Neuronal stem cell (in vitro differentiated cells): ENCODE results near the gene TAOK1.

Experiments
- DNase-seq: peaks from one replicate; pipeline ENCODE4 v3.0.0-alpha.2; 2013; ENCODE audit warnings: low spot score
- H2AFZ ChIP-seq: one replicate; pipeline ENCODE4 v1.6.1; 2013; ENCODE audit warnings: mild to moderate bottlenecking, low read length, inconsistent platforms
- H2AK5ac ChIP-seq: 2 replicates; pipeline ENCODE4 v1.6.1; 2013; ENCODE audit warnings: low read depth, mild to moderate bottlenecking, inconsistent platforms, low read length, moderate library complexity, mixed read lengths
- H2BK120ac ChIP-seq: 2 replicates; pipeline ENCODE4 v1.6.1; 2013; ENCODE audit warnings: low read depth, mild to moderate bottlenecking, inconsistent platforms, low read length, moderate library complexity, mixed read lengths
- H2BK12ac ChIP-seq: one replicate; pipeline ENCODE4 v1.6.1; 2013; ENCODE audit warnings: low read length, inconsistent platforms
- H2BK15ac ChIP-seq: 2 replicates; pipeline ENCODE4 v1.6.1; 2013; ENCODE audit warnings: mild to moderate bottlenecking, low read length, inconsistent platforms, mixed read lengths
- H2BK5ac ChIP-seq: one replicate; pipeline ENCODE4 v1.6.1; 2013; ENCODE audit warnings: inconsistent platforms, mild to moderate bottlenecking, low read length, moderate library complexity
- H3K14ac ChIP-seq: one replicate; pipeline ENCODE4 v1.6.1; 2013; ENCODE audit warnings: low read length, inconsistent platforms
- H3K18ac ChIP-seq: 2 replicates; pipeline ENCODE4 v1.6.1; 2013; ENCODE audit warnings: low read length, inconsistent platforms
- H3K23ac ChIP-seq: 2 replicates; pipeline ENCODE4 v1.6.1; 2013; ENCODE audit warnings: low read depth, mild to moderate bottlenecking, mixed read lengths, low read length, inconsistent platforms; ENCODE audit not compliant: poor library complexity
- H3K27ac ChIP-seq: replicated peaks from 3 replicates; pipeline ENCODE4 v1.5.1; 2013; ENCODE audit warnings: low read length, inconsistent platforms
- H3K27me3 ChIP-seq, 3 experiments: 2 replicates each; pipeline ENCODE4 v1.6.1; 2013; ENCODE audit warnings: low read length in 3 of 3, mild to moderate bottlenecking in 2 of 3, inconsistent platforms in 1 of 3, low read depth in 1 of 3, mixed read lengths in 1 of 3, moderate library complexity in 1 of 3; ENCODE audit not compliant: control insufficient read depth in 3 of 3, insufficient read depth in 3 of 3
- H3K36me3 ChIP-seq, 2 donors: replicated peaks in 1 of 2; 2 replicates each; pipeline ENCODE4 v1.6.1; 2013; ENCODE audit warnings: low read length in 2 of 2; ENCODE audit not compliant: control insufficient read depth in 2 of 2, insufficient read depth in 2 of 2
- H3K4ac ChIP-seq: 2 replicates; pipeline ENCODE4 v1.6.1; 2013; ENCODE audit warnings: inconsistent platforms, mild to moderate bottlenecking, low read length, moderate library complexity
- H3K4me1 ChIP-seq, 2 donors: 1 replicate in 1 of 2; 2 replicates in 1 of 2; pipeline ENCODE4 v1.6.1; 2013; ENCODE audit warnings: low read length in 2 of 2, low read depth in 1 of 2; ENCODE audit not compliant: control insufficient read depth in 2 of 2, insufficient read depth in 1 of 2
- H3K4me2 ChIP-seq: one replicate; pipeline ENCODE4 v1.6.1; 2013; ENCODE audit warnings: mild to moderate bottlenecking, low read length, inconsistent platforms; ENCODE audit not compliant: insufficient read depth, poor library complexity, severe bottlenecking
- H3K4me3 ChIP-seq, 2 donors: 2 replicates each; pipeline ENCODE4 v1.5.1; 2013; ENCODE audit warnings: low read length in 2 of 2, mild to moderate bottlenecking in 2 of 2, inconsistent platforms in 1 of 2, moderate library complexity in 1 of 2
- H3K79me1 ChIP-seq: one replicate; pipeline ENCODE4 v1.6.1; 2013; ENCODE audit warnings: low read depth, mild to moderate bottlenecking, inconsistent platforms, low read length, moderate library complexity
- H3K9ac ChIP-seq: one replicate; pipeline ENCODE4 v1.6.1; 2013; ENCODE audit warnings: mild to moderate bottlenecking, low read depth, low read length, inconsistent platforms; ENCODE audit not compliant: poor library complexity
- H3K9me3 ChIP-seq, 2 donors: replicated peaks in 1 of 2; 2 replicates each; pipeline versions ENCODE3 to v1.6.1; 2013; ENCODE audit warnings: low read length in 2 of 2, mild to moderate bottlenecking in 2 of 2, inconsistent platforms in 1 of 2, low read depth in 1 of 2, mixed read lengths in 1 of 2, moderate library complexity in 1 of 2; ENCODE audit not compliant: control insufficient read depth in 2 of 2, insufficient read depth in 1 of 2
- H4K8ac ChIP-seq: one replicate; pipeline ENCODE4 v1.6.1; 2013; ENCODE audit warnings: low read depth, mild to moderate bottlenecking, inconsistent platforms, low read length, moderate library complexity
- H4K91ac ChIP-seq: one replicate; pipeline ENCODE4 v1.6.1; 2013; ENCODE audit warnings: low read length, low read depth, mild to moderate bottlenecking, inconsistent platforms; ENCODE audit not compliant: poor library complexity
- WGBS, 2 donors: extraction: QIAGEN DNeasy Blood & Tissue Kit; methylation state at CpG; one replicate each; pipeline ENCODE4 v1.1.7; 2013; ENCODE audit warnings: missing lambda C conversion rate in 2 of 2, mixed read lengths in 1 of 2; ENCODE audit not compliant: insufficient read length in 2 of 2, insufficient replicate concordance in 1 of 2; ENCODE audit errors: extremely low coverage in 2 of 2; 5-methylcytosine and 5-hydroxymethylcytosine counted together

Gene TAOK1

GRCh38 chr17:29565643-29566472 is 175.7 kb downstream of the TAOK1 start:
- peak overlapping the region; percentile 78 for H3K4me3 ChIP-seq
- peak; percentile 20 for DNase-seq
- H3K27ac ChIP-seq, result no peak overlapping the region

GRCh38 chr17:29566473-29567303 is 176.5 kb downstream of the TAOK1 start, which contains the start of gene ABHD15:
Gene ABHD15 (minus strand): TSS chr17:29567037. CDS start chr17:29566966, 71 bp downstream.
- peak within 1 kb of the TSS; percentile 88 for H3K27ac ChIP-seq

More at GRCh38 chr17:29565643-29566472, 175.7 kb downstream of the TAOK1 start:
- Histone ChIP-seq H3K27me3 (peaks cover 0 to 29% (median 7%) of the 10 kb centered on the region in 3 experiments), H3K23ac (peak overlapping the region; percentile 37), H3K79me1 (peaks cover 4% of the 10 kb centered on the region), H2AK5ac (peak overlapping the region; percentile 69), H2BK15ac (peak overlapping the region; percentile 75), H2AFZ (peak overlapping the region; percentile 97), H2BK5ac (peak overlapping the region; percentile 47), H4K91ac (no peak overlapping the region), H3K14ac (no peak overlapping the region), H4K8ac (no peak overlapping the region), H3K4me1 (peaks cover 7 to 11% of the 10 kb centered on the region in 2 donors), H3K9me3 (no peaks in the 10 kb centered on the region), H3K4me2 (peak overlapping the region; percentile 100), H2BK12ac (no peak overlapping the region), H3K36me3 (peaks cover 0 to 27% of the 10 kb centered on the region in 2 donors), H3K18ac (peak overlapping the region; percentile 94), H2BK120ac (no peak overlapping the region), H3K9ac (peak overlapping the region; percentile 90), H3K4ac (peak overlapping the region; percentile 95)
- WGBS, 2 donors, result no CpG with 5 or more reads among the region's 55 CpGs

GRCh38 chr17:29567304-29567553 is 177.1 kb downstream of the TAOK1 start:
- no peak overlapping the region for H4K8ac ChIP-seq
- peaks cover 6% of the 10 kb centered on the region for H3K79me1 ChIP-seq
- H3K23ac ChIP-seq, result peak overlapping the region; percentile 94
- no peak overlapping the region for H3K14ac ChIP-seq
- H2BK12ac ChIP-seq, result no peak overlapping the region
- H2BK15ac ChIP-seq, result no peak overlapping the region
- DNase-seq, result peak; percentile 55
- peak overlapping the region; percentile 87 for H3K18ac ChIP-seq
- H3K27ac ChIP-seq, result no peak overlapping the region
- H3K9me3 ChIP-seq, result no peaks in the 10 kb centered on the region
- peak overlapping the region; percentile 65 for H2AK5ac ChIP-seq
- no peak overlapping the region for H2BK5ac ChIP-seq
- peaks cover 7 to 12% of the 10 kb centered on the region in 2 donors for H3K4me1 ChIP-seq
- peak overlapping the region; percentile 50 for H3K9ac ChIP-seq
- peak overlapping the region; percentile 97 for H2AFZ ChIP-seq
- H3K36me3 ChIP-seq, result peaks cover 6 to 27% of the 10 kb centered on the region in 2 donors
- H3K27me3 ChIP-seq, result peaks cover 0 to 29% (median 7%) of the 10 kb centered on the region in 3 experiments
- whole genome bisulfite sequencing, 2 donors, result no CpG with 5 or more reads among the region's 27 CpGs
- no peak overlapping the region for H2BK120ac ChIP-seq
- no peak overlapping the region for H3K4ac ChIP-seq
- H3K4me2 ChIP-seq, result peak overlapping the region; percentile 100
- H3K4me3 ChIP-seq, result peak overlapping the region; percentile 78 to 85
- no peak overlapping the region for H4K91ac ChIP-seq

More at GRCh38 chr17:29566473-29567303, 176.5 kb downstream of the TAOK1 start, which contains the start of gene ABHD15:
- H2BK120ac ChIP-seq, result no peak within 1 kb of the TSS
- H4K91ac ChIP-seq, result no peak within 1 kb of the TSS
- H3K4ac ChIP-seq, result peak within 1 kb of the TSS; percentile 95
- H3K23ac ChIP-seq, result peak within 1 kb of the TSS; percentile 94
- no peak within 1 kb of the TSS for H2BK12ac ChIP-seq
- no peaks in the 10 kb centered on the region for H3K9me3 ChIP-seq
- H3K18ac ChIP-seq, result peak within 1 kb of the TSS; percentile 94
- peak within 1 kb of the TSS; percentile 100 for H3K4me2 ChIP-seq
- peak within 1 kb of the TSS; percentile 78 to 85 for H3K4me3 ChIP-seq
- H3K79me1 ChIP-seq, result peaks cover 5% of the 10 kb centered on the region
- peak within 1 kb of the TSS; percentile 69 for H2AK5ac ChIP-seq
- peak within 1 kb of the TSS; percentile 54 for H2BK5ac ChIP-seq
- peak within 1 kb of the TSS; percentile 90 for H3K9ac ChIP-seq
- H3K14ac ChIP-seq, result no peak within 1 kb of the TSS
- peaks cover 7 to 11% of the 10 kb centered on the region in 2 donors for H3K4me1 ChIP-seq
- peak; percentile 31 for DNase-seq
- peak within 1 kb of the TSS; percentile 97 for H2AFZ ChIP-seq
- peak within 1 kb of the TSS; percentile 75 for H2BK15ac ChIP-seq
- no CpG with 5 or more reads among the region's 94 CpGs for WGBS, 2 donors
- H4K8ac ChIP-seq, result no peak within 1 kb of the TSS
- peaks cover 4 to 27% of the 10 kb centered on the region in 2 donors for H3K36me3 ChIP-seq
- H3K27me3 ChIP-seq, result peaks cover 0 to 29% (median 7%) of the 10 kb centered on the region in 3 experiments
